GM18867 (cell line): ENCODE data around the gene XYLT1.
"Not testable (repeated sequence)": the region's sequence is repeated elsewhere in the genome, so short reads cannot be mapped to it uniquely, and the experiment has no call there.

ENCODE experiments used
- ATAC-seq: cut with Tn5 transposase; IDR thresholded peaks from one replicate; pipeline ENCODE4 v1.9.1; 2021; ENCODE audit warnings: mild to moderate bottlenecking, moderate library complexity; ENCODE audit not compliant: unreplicated experiment

Gene XYLT1

GRCh38 chr16:17470908-17471718 lies at the start of gene XYLT1:
Gene XYLT1 (minus strand): TSS chr16:17470960. CDS start chr16:17470796, 164 bp downstream.
- no peak for ATAC-seq

DNA sequence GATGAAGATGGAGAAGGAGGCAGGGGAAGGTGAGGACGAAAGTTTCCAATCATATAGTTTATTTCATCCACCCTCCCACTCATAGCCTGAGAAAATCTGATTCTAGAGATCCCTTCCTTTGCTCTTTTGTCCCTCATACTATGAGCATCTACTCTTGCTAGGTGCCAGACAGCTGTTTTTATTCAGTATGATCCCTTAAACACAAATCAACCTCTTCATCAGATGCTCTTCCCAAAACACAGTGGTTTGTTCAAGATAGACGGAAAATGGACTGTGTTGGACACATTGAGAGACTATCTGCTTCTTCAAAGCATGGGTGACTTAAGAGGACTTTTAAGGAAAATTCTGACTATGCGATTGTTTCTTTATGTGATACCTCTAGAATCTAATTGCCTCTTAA lies 49.4 kb upstream of the XYLT1 start:
- ATAC-seq: no peak

DNA sequence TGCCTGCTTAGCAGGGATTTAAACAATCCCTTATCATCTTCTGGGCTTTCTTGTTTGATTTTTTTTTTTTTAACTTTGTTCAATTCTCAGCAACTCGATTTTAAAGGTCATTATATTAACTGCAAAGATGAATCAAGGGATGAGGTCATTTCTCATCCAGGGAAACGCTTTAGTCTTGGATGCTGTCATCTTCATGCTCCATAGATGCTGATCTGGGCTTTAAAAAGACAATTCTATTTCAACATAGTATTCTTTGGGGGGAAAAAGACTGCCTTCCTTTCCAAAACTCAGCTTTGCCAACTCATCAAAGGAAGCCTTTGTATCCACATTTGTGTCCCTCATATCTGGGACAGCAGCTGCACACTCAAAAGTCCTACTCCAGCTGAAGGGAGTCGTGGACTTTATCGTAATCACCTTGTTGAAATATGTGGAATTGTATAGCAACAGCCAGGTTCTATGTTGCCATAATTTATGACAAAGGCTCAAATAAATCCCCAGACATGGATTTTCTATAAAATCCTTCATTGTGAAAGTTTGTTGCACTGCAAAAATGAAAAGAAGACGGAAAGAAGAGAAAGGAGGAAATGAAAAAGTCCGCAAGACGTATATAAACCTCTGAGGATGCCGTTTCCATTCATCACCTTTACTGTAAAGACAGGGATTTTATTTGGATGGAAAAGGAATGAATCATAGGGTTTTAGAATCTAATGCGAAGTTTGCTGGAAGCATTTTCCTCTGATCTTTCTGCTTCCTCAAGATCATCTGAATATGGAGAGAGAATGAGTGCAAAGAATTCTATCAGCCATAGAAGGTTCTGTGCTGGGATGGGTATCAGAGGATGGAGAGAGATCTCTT lies 48.6 kb upstream of the XYLT1 start:
- no peak for ATAC-seq

DNA sequence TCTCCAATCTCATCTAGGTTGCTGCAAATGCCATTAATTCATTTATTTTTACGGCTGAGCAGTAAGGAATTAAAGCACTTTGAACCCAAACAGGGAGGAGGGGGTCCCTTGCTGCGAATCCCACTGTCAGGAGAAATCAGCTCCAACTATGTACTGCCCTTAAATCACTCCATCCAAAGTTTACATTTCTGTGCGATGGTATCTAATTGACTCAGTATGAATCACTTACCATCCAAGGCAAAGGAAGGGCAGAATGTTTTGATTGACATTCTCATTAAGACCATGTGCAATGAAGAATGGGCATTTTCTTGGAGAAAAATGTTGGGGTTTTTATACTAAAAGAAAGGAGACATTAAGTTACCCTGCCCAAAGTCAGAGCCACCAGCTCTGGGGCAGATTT lies 47.7 kb upstream of the XYLT1 start:
- no peak for ATAC-seq

DNA sequence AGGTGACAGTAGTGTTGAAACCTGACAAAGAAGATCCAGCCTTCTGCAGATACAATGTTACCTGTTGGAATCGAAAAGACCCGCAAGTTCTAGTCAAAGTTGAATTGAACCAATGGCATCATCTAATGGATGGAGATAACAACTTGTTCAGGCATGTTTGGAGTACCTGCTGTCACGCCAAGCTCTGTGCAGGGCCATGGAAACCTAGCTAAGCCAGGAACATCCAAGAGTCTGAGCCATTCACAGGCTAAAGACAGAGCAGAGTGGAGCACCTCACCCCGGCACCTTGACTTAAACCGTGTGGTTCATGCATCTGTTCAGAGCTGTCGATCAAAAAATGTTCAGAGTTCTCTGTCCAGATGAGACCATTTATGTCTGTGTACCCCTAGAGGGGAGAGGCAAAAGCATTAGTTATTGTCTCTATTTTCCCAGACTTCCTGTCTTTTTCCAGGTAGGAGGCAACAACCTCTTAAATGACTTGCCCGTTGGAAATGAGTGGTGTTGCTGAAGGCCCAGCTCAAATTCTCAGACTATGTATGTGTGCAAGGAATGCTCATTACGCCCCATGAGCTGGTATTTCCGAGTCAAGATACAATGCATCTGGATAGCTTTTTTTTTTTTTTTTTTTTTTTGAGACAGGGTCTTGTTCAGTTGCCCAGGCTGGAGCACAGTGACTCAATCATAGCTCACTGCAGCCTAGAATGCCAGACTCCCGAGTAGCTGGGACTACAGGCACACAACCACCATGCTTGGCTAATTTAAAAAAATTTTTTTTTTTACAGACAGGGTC lies 44.9 kb upstream of the XYLT1 start:
- ATAC-seq: no peak

DNA sequence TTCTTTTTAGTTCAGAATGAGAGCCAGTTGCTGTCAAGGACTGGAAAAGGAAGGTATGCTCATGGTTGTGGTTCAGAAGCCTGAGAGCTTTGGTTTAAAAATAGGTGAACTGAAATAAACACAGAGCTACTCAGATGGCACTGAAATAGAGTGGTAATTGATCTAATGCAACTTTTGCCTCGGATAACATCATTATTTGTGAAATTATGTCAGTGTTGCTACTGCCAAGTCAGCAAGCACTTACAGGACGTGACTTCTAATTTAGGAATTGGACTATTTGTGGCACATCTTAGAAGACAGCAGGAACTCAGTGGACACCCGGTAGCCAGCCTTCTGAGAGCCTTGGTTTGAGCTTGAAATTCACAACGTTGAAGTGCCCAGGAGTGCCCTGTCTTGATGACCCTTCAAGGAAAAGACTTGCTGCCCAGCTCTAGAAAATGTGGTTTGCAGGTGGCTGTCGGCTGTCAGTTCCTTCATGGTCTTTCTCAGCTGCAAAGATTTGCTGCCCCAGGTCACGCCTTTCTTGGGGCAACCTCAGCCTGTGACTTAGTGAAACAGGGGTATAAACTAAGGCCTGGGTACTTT lies 42.0 kb upstream of the XYLT1 start:
- ATAC-seq: no peak

GRCh38 chr16:17511340-17511739 lies 40.6 kb upstream of the XYLT1 start:
- no peak for ATAC-seq

GRCh38 chr16:17510567-17510966 lies 39.8 kb upstream of the XYLT1 start:
- ATAC-seq: no peak

DNA sequence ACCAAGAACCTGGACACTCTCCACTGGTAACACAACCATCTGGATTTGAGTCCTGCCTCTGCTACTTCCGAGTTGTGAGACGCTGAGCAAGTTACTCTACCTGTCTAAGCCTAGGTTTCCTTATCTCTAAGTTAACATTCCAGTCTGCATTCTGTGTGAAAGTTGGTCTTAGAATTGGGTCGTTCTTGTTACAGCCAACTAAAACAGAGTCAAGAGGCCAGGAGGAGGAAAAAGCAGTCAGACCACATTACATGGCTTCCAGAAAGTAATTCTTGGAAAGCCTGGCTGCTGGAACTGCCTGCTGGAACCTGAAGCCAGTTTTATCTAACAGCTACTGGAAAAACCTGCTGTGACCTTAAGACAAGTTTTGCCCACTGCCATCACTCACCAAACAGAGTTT lies 38.4 kb upstream of the XYLT1 start:
- ATAC-seq: no peak

- no peak for ATAC-seq
Observed at GRCh38 chr16:17508303-17508702, 37.5 kb upstream of the XYLT1 start.

- ATAC-seq: not testable (repeated sequence)
Observed at GRCh38 chr16:17507516-17507915, 36.8 kb upstream of the XYLT1 start.

GRCh38 chr16:17505828-17506227 lies 35.1 kb upstream of the XYLT1 start:
- not testable (repeated sequence) for ATAC-seq

DNA sequence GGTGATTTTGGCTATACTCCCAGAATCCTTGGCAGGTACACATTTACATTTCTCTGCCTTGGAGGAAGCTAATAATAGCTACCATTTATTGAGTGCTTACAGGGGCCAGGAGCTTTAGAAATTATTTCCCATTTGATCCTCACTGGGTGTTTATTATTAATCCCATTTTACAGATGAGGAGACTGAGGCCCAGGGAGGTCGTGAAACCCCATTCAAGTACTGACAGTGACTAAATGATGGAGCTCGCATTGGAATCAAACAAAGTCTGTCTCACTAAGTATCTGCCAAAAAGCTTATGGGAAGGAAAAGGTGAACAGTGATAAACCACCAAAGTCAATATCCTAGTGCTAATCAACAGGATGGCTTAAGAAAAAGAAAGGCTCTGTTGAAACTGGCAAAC lies 33.3 kb upstream of the XYLT1 start:
- no peak for ATAC-seq

DNA sequence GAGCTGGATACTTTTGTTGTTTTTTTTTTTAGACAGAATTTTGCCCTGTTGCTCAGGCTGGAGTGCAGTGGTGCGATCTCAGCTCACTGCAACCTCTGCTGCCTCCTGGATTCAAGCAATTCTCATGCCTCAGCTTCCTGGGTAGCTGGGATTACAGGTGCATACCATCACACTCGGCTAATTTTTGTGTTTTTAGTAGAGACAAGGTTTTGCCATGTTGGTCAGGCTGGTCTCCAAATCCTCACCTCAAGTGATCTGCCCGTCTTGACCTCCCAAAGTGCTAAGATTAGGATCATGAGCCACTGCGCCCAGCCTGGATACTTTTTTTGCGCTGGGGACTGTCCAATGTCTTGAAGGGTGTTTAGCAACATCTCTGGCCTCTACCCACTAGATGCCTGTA lies 32.6 kb upstream of the XYLT1 start:
- ATAC-seq: no peak

DNA sequence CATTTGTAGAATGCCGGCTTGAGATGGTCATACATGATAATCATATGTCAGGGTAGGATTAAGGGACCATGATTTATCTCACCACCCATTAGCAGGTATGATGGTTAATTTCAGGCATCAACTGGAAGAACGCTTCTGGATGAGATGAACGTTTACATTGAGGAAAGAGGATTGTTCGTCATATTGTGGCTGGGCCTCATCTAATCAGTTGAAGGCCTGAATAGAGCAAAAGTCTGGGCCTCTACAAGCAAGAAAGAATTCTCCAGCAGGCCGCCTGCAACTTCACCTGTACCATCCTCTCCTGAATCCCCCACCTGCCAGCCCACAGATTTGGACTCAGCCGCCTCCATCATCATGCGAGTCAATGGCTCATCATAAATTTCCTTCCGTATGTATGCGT lies 30.6 kb upstream of the XYLT1 start:
- ATAC-seq: no peak

- ATAC-seq: no peak
Observed at GRCh38 chr16:17499223-17499902, 28.6 kb upstream of the XYLT1 start.

- ATAC-seq: no peak
Observed at GRCh38 chr16:17497648-17498047, 26.9 kb upstream of the XYLT1 start.

DNA sequence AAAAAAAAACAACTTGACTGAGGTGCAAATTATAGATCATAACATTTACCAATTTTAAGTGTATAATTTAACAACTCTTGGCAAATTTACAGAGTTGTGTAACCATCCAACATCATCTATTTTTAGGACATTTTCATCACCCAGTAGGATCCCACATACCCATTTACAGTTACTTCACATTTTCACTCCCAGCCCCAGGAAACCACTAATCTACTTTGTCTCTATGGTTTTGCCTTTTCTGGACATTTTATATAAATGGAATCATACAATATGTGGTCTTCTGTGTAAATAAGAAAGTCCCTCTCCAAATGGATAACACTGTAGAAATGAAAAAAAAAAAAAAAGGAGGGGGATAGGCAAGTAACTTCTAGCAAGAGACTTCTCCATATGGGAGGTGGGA lies 26.1 kb upstream of the XYLT1 start:
- ATAC-seq: no peak

DNA sequence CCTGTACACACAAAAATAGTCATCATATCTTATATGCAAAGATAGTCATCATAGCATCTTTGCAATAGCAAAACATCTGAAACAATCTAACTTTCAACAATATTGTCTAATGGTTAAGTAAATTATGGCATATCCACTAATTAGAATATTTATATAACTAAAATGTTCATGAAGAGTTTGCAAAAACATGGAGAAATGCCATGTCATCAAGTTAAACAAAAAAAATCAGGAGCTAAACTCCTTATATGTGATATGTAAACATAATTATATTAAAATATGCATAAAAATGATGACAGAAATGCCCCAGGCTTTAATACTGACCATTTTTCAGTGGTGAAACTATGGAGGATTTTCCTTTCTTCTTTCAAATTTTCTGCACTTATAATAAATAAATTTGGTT lies 22.3 kb upstream of the XYLT1 start:
- no peak for ATAC-seq

GRCh38 chr16:17491140-17491662 lies 20.4 kb upstream of the XYLT1 start:
- no peak for ATAC-seq
